Endothelial cell (in vitro differentiated cells): ENCODE data around the gene ZNF358. TPM values are rescaled to one million over a fixed set of nuclear protein-coding genes. Genes with fewer than 3 reads are reported as not detected.

ENCODE experiments used
- DNase-seq: peaks from one replicate; pipeline ENCODE4 v3.0.0; 2021; ENCODE audit warnings: low spot score
- H3K27ac Mint-ChIP-seq: one replicate; pipeline ENCODE4 v1.8.0; 2021; ENCODE audit warnings: mixed read lengths, inconsistent platforms; ENCODE audit not compliant: unreplicated experiment
- H3K27me3 Mint-ChIP-seq: one replicate; pipeline ENCODE4 v1.8.0; 2021; ENCODE audit warnings: mild to moderate bottlenecking, moderate library complexity, mixed read lengths, inconsistent platforms; ENCODE audit not compliant: unreplicated experiment
- H3K36me3 Mint-ChIP-seq: one replicate; pipeline ENCODE4 v1.8.0; 2021; ENCODE audit warnings: mild to moderate bottlenecking, low read depth, mixed read lengths, inconsistent platforms; ENCODE audit not compliant: unreplicated experiment
- H3K4me1 Mint-ChIP-seq: one replicate; pipeline ENCODE4 v1.8.0; 2021; ENCODE audit warnings: mild to moderate bottlenecking, mixed read lengths, inconsistent platforms; ENCODE audit not compliant: unreplicated experiment
- H3K4me3 Mint-ChIP-seq: one replicate; pipeline ENCODE4 v1.8.0; 2021; ENCODE audit warnings: mild to moderate bottlenecking, mixed read lengths, inconsistent platforms; ENCODE audit not compliant: unreplicated experiment
- H3K9me3 Mint-ChIP-seq: one replicate; pipeline ENCODE4 v1.8.0; 2021; ENCODE audit warnings: mixed read lengths, inconsistent platforms; ENCODE audit not compliant: unreplicated experiment
- CTCF ChIP-seq: fragments of 200-600 bp; sonication (generic); IDR thresholded peaks from one replicate; pipeline ENCODE4 v1.5.0; 2021; ENCODE audit warnings: antibody characterized with exemption; ENCODE audit not compliant: unreplicated experiment
- total RNA-seq: library from RNA; stranded (reverse); fragmentation: NEBNext Ultra II Directional; extraction: Animal tissue kit (Norgen Biotek cat#: 25700); gene quantifications from one replicate; pipeline ENCODE4 v1.2.1, GENCODE V29; 2021; ENCODE audit not compliant: unreplicated experiment

ZNF358 gene
- total RNA-seq, 1 donor from 2014 or later: 87.4 TPM

DNA sequence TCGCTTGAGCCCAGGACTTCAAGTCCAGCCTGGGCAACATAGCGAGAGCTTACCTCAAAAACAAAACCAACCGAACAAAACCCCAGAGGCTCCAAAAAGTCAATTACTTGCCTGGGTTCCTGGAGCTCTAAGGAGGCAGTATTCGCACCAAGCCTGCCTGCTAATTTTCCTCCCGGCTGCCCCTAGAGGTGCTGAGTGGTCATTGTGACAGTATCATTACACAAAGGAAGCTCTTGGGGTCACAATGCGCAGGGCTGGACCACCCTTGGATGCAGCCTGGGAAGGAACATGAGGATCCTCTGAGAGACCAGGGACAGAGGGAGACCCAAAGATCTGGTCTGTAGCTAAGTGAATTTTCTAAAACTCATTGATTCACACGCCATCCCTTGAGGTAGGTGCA lies 18.6 kb upstream of the ZNF358 start:
- H3K4me3 Mint-ChIP-seq: no peak overlapping the region
- H3K9me3 Mint-ChIP-seq: no peaks in the 10 kb centered on the region
- TF ChIP-seq CTCF: peak; percentile 19
- H3K36me3 Mint-ChIP-seq: no peaks in the 10 kb centered on the region
- DNase-seq: peak; percentile 34
- peaks cover 6% of the 10 kb centered on the region for H3K4me1 Mint-ChIP-seq
- H3K27me3 Mint-ChIP-seq: peaks cover 6% of the 10 kb centered on the region
- H3K27ac Mint-ChIP-seq: no peak overlapping the region

DNA sequence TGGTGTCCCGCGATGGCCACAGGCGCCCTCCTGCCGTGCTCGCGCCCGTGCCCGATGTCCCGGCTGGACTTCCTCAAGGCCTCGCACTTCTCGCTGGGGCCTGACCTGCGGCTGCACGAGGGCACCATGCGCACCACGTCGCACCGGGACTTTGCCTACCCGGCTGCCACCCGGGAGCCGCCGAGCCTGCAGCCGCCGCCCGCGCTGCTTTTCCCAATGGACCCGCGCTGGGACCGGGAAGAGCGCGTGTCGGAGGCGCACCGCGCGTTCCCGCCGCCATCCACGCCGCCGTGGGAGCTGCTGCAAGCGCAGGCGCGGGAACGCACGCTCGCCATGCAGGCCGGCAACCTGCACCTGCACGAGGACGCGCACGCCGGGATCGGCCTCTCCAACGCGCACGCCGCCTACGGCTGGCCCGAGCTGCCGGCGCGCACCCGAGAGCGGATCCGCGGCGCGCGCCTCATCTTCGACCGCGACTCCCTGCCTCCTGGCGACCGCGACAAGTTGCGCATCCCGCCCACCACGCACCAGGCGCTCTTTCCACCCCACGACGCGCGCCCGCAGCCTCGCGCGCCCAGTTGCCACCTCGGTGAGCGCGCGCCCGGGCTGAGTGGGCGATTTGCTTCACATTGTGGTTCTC lies 15.0 kb upstream of the ZNF358 start:
- Mint-ChIP-seq H3K9me3 (no peaks in the 10 kb centered on the region), H3K27ac (no peak overlapping the region), H3K4me3 (no peak overlapping the region), H3K27me3 (peaks cover 6% of the 10 kb centered on the region), H3K36me3 (no peaks in the 10 kb centered on the region), H3K4me1 (peaks cover 2% of the 10 kb centered on the region)
- DNase-seq: peak; percentile 72
- no peak for TF ChIP-seq CTCF

GRCh38 chr19:7502552-7502951 lies 13.4 kb upstream of the ZNF358 start:
- no peak for TF ChIP-seq CTCF
- Mint-ChIP-seq H3K9me3 (no peaks in the 10 kb centered on the region), H3K36me3 (no peaks in the 10 kb centered on the region), H3K27me3 (peaks cover 8% of the 10 kb centered on the region), H3K4me1 (peaks cover 2% of the 10 kb centered on the region), H3K27ac (no peak overlapping the region), H3K4me3 (no peak overlapping the region)
- DNase-seq: no peak

DNA sequence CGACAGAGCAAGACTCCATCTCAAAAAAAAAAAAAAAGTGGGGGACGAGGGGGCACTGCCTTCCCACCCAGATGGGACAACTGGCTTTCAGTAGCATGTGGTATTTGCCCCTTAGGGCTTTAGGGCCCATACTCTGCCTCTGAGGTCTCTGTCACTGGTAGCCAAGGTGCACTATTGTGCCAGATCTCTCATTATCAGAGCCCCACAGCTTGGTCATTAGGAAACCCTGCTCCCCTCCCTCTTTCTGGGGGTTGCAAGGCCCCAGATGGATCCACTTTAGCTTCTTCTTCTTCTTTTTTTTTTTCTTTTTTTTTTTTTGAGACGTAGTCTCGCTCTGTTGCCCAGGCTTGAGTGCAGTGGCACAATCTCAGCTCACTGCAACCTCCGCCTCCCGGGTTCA lies 11.2 kb upstream of the ZNF358 start:
- H3K4me3 Mint-ChIP-seq: no peak overlapping the region
- H3K9me3 Mint-ChIP-seq: no peaks in the 10 kb centered on the region
- peaks cover 6% of the 10 kb centered on the region for H3K27me3 Mint-ChIP-seq
- no peak for DNase-seq
- no peak for TF ChIP-seq CTCF
- peaks cover 2% of the 10 kb centered on the region for H3K4me1 Mint-ChIP-seq
- no peak overlapping the region for H3K27ac Mint-ChIP-seq
- H3K36me3 Mint-ChIP-seq: no peaks in the 10 kb centered on the region

GRCh38 chr19:7505288-7505681 lies 10.6 kb upstream of the ZNF358 start:
- Mint-ChIP-seq H3K27me3 (peaks cover 6% of the 10 kb centered on the region), H3K27ac (no peak overlapping the region), H3K9me3 (no peaks in the 10 kb centered on the region), H3K4me3 (no peak overlapping the region), H3K36me3 (no peaks in the 10 kb centered on the region), H3K4me1 (peaks cover 2% of the 10 kb centered on the region)
- TF ChIP-seq CTCF: no peak
- peak; percentile 23 for DNase-seq
